ENCODE data around the gene TACSTD2.

- no peak for TF ChIP-seq SIN3A (IDR thresholded peaks at IDR 0.05; ENCODE audit: borderline replicate concordance, insufficient read depth, low read length)
- no peak for TF ChIP-seq REST (IDR thresholded peaks at IDR 0.05; ENCODE audit: insufficient read depth in 1 of 2, low read depth in 2 of 2, low read length in 2 of 2)
- no peak for TF ChIP-seq POLR2AphosphoS5 (IDR thresholded peaks at IDR 0.05; ENCODE audit: low read depth, low read length)
- TF ChIP-seq FOXP2 (optimal IDR thresholded peaks at IDR 0.05; ENCODE audit: borderline replicate concordance, extremely low read depth, extremely low read length, insufficient read depth): no peak
Measured at GRCh38 chr1:58608945-58609344, 31.9 kb upstream of the TACSTD2 start.

Measured in PFSK-1 (cell line).